ENCODE measurements around the gene ZAR1L. TPM values are rescaled to one million over a fixed set of nuclear protein-coding genes. Genes with fewer than 3 reads are reported as not detected.
A peak's percentile ranks its signal among the peaks of the same experiment; 100 is the strongest.

Gene ZAR1L
- total RNA-seq, 1 donor from 2014 or later: not detected

- no peak for DNase-seq (ENCODE audit: low read depth)
Observed at GRCh38 chr13:32255724-32256109, 59.4 kb downstream of the ZAR1L start.

GRCh38 chr13:32254916-32255723 is 60.0 kb downstream of the ZAR1L start:
- DNase-seq (ENCODE audit: low read depth): no peak

DNA sequence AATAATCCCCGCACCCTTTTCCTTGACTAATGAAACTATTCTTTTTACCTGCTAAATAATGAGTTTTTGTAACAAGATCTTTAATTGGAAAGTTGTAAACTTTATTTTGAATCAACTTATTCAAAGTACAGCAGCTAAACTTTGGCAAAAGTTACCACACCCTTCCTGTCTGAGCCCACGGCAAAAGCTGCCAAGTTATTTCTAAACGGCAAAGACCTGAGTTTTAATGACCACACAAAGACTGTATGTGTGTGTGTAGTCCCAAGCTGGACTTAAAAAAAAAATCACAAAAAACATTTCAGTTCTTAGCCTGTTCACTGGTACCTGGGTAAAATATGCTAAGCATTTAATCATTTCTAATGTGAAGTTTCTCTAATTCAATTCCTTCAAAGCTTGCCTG is 60.7 kb downstream of the ZAR1L start:
- peak; percentile 29 for DNase-seq (ENCODE audit: low read depth)

DNA sequence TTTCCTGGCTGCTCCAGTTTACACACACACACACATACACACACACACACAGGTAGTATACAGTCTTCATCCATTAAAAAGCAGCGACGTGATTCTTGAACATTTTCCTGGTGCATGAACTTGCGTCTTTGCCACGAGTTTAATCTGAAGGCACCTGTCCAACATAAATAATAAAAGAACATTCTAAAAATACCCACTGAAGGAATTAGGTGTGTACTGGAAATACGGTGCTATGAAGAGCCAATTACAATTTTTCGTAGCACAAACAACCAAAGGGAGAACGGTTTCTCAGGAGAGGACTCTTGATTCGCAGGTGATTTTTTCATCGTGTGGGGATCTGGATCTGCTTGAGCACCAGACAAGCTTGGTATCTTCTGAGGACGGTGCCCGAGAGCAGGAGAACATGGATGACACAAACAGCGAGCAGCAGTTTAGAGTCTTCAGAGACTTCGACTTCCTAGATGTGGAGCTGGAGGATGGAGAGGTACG is 61.2 kb downstream of the ZAR1L start:
- peak; percentile 54 for DNase-seq (ENCODE audit: low read depth)

Other genes with a start within 250 kb of the ZAR1L start
- gene BRCA2, start 145 bp upstream of the ZAR1L start, total RNA-seq: 0.89 and 3.8 TPM in 2 replicates
- gene N4BP2L1, start 112.8 kb upstream of the ZAR1L start, total RNA-seq: 0.52 and 4.7 TPM in 2 replicates
- gene N4BP2L2, start 223.4 kb upstream of the ZAR1L start, total RNA-seq: 98.5 and 204 TPM in 2 replicates